GM21737 (cell line): Measurements from ENCODE around the gene ATG9A.

Source experiments
- ATAC-seq: cut with Tn5 transposase; IDR thresholded peaks from one replicate; pipeline ENCODE4 v1.9.1; 2021; ENCODE audit warnings: mild to moderate bottlenecking, moderate library complexity; ENCODE audit not compliant: unreplicated experiment

Gene ATG9A

DNA sequence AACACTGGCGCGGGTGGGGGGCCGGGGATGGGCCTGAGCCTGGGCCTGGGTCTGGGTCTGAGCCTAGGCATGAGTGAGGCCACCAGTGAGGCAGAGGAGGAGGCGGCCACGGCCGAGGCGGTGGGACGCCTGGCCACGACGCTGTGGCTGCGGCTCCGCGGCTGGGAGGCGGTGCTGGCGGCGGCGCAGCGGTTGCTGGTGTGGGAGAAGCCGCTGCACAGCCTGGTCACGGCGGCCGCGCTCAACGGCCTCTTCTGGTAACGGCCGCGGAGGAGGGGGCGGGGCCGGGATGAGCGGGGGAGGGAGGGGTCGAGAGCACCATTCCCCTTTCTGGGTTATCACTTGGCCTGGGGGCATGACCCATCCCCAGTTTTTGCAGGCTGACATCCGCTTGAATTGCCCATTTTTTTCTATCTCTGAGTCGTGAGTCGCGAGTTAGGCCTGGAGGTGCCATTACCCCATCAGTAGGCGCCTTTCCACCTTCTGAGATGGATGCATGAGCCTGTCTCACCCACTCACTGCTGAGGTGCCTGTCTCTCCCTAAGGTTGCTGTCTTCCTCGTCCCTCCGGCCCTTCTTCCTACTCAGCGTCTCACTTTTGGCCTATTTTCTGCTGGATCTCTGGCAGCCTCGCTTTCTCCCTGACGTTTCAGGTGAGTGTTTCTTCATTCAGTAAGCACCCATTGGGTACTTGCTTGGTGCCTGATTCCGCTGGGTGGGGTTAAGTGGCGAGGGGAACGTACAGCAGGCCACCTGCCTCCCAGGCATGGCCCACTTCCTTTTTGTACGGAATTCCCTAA lies 50.9 kb downstream of the ATG9A start:
- peak; percentile 13 for ATAC-seq

DNA sequence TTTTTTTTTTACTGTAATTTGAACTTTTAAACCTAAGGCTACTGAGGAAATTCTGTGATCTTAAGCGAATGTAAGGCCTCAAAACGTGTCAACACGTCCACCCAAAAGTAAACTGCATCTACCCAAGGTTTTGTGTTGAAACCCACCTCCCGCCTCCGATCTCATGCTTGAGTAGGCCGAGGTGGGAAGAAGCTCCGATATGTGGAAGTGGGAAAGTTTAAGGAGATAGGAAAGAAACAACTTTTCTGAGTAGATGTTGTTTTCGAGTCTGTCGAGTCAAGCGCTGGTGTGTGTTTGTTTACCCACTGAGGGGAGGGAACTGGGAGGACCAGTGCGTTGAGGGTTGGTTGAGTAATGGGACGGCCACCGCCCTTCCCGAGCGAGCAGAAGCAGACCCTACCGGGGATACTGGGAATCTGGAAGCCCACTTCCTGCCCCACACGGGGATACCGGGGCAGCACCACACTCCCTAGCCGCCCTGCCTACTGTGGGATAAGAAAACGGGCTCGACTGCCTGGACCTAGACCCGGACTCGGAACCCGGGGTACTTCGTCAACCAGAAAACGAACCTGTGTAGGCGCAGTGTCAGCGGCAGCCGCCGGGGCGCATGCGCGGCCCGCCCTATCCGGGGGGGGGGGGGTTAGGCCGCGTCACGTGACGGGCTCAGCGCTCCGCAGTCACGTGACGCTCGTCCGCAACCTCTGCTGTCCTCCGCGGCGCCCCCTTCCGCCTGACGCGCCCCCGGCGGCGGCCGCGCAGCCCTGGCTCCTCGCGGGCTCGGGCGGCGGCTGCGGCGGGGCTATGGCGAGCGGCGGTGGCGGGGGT lies 51.7 kb downstream of the ATG9A start, which contains the start of gene RETREG2:
Gene RETREG2 (plus strand): TSS at position 724 of the 825 bp plus-strand sequence. CDS start 78 bp downstream, at position 802.
- peak; percentile 39 for ATAC-seq

DNA sequence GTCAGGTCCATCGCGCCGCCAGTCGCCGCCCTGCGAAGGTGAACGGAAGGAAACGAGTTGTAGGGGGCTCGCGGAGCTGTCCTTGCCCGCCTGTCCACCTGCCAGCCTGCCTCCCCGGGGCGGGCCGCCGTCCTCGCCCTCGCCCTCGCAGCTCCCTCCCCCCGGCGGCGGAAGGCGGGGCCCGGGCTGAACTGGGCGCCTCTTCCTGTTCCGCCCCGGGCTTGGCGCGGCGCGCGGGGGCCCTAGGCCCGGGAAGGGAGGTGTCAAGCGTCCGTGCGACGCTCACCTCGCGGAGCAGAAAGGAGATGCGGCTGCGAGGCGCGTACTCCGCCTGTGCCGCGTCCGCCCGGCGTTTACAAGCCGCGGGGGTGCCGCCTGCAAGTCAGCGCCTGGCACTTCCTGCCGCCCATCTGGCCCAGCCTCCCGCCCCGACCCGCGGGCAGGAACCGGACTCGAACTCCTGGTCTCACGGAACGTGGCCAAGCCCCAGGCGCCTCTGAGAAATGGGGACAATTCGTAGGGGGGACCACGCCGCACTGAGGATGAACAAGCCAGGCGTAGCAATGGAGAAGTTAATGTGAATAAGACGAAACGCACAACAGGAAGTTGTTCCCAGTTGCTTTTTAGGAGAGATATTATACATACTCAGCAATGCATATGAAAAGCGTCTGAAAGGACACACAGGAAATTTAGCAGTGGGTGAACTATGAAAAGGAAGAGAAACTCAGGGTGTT lies 52.5 kb downstream of the ATG9A start, which contains the start of gene CNPPD1:
Gene CNPPD1 (minus strand): TSS at position 108 of the 734 bp plus-strand sequence. CDS start 97 bp downstream, at position 11.
- peak; percentile 61 for ATAC-seq

DNA sequence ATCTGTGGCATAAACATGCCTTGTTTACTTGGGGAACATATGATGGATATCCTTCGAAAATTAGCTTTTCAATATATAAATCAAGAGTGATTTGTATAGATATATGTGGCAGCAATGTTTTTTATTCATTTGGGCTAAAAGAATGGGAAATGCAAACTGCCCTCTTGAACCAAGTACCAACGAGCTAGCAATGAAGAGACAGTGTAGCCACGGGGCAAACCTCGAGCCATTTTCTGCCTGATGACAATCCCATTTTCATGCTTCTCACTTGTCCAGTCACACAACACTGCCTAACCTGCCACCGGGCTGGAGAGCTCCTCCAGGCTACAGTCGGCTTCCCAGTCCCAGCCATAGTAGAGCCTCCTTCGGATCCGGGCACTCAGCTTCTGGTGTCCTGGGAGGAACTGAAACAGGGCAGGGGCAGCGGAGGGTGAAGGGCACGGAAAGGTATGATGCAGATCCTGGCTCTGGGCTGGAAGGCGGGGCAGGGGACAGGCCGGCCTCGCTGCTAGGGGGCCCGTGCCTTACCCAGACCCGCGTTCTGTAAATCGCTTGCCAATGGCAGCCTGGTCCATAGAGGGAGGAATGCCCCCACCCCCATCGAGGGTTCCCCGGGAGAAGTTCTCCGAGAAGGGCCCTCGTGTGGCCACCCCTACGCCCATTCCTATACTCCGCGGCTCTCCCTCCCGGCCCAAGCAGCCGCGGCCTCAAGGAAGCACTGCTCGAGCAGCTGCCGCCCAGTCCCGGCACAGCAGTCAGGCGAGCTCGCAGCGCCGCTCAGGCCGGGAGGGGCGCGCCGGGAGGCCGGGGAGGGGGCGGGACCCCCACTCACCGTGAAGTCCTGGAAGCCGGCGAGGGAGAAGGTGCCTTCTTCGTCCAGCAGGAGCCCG lies 53.3 kb downstream of the ATG9A start:
- ATAC-seq, result peak; percentile 26

DNA sequence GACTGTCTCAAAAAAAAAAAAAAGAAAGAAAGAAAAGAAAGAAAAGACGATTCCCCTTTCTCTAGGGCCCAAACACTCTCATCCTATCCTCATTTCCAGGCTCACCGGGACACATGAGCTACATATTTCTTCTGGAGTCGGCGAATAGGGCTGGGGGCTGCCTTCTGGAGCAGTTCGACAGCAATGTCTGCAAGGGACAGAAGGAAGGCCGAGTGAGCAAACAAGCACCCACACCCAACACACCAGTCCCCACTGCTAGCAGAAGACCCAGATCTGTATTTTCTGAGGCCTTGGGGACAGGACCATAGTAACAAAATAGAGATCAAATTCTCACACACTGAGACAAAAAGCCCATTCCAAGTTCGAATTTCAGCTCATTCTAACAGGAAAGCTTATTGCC lies 54.0 kb downstream of the ATG9A start:
- ATAC-seq, result no peak

DNA sequence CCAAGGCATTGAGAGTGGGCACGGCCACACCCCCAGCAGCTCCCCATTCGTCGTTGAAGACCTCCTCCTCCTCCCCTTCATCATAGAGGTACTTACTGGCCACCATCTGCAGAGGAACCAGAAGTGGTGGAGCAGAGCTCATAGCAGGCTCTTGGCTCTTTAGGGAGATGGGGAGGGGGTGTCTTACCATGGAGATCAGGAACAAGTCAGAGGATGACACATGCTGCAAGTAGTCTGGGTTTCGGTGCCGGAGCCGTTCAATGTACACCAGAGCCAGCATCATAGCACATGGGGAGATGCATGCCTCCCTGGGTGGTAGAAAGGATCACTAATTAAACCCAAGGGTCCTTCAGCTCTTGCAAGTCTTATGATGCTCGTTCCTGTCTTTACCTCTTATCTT lies 54.6 kb downstream of the ATG9A start:
- no peak for ATAC-seq

DNA sequence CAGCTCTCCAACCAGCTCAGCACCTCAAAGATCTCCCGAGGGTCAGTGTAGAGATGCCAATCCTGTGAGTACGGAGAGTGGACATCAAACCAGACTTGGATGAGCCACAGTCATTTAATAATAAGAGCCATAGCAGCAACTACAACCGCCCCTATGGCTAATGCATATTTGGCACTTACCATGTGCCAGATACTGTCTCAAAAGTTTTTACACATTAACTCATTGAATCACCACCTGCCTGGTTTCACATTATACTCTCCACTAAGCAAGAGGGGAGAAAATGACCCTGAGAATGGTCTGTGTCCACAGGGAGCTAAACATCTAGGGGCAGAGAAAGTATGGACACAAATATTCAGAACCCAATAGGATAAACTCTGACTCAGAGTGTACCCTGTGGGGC lies 55.3 kb downstream of the ATG9A start:
- no peak for ATAC-seq

DNA sequence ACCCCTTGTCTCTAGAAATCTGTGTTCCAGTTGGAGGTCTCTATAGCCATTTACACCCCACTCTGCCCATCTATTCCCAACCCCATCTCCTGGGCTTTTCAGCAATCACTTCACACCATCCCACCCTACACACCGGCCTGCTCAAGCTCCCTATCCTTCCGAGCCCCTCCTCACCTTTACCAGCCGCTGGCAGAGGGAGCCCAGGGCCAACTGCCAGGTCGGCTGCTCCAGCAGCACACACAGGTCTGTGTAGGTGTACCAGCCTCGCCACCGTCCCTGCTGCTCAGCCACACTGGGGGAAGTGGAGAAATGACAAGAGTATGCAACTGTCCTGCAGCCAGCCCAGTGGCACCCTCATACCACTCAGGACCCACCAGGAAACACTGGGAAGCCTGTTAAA lies 56.3 kb downstream of the ATG9A start:
- ATAC-seq, result no peak

DNA sequence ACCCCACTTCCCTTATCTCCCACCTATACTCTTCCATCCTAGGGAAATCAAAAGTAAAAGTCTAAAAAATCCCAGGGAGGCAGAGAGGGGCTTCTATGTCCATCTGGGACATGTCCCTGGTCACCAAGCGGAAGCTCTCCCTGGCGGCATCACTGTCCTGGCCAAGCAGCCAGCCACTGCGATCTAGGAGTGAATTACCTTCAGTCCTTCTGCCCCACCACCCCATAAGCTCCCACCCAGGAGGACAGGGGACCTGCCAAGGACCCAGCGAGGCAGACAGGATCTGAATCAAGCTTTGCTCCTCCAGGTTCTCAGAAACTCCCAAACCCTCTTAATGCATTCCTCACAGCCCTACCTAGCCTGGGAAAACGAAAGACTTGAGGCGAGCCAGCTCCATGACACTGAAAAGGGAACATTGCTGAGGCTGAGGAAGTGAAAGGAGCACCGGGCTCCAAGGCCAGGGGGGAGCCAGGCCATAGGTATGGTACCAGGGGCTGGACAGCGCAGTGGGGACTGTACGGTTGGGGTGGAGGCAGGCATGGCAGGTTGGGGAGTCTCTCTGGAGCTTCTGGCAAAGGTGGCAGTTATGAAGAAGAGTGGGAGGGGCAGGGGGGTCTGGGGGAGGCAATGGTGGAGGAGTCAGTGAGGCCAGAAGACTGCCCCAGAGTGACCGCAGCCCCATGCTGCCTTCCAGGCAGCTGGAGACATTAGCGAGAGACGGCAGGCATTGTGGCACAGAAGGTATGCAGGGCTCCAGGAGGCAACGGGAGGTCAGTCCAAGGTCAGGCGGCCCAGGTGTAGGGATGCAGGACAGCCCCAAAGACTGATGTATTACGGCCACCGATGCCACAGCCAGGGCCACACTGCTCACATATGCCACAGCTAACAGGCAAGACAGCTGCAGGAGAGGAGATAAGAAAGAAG lies 56.9 kb downstream of the ATG9A start:
- ATAC-seq, result no peak

DNA sequence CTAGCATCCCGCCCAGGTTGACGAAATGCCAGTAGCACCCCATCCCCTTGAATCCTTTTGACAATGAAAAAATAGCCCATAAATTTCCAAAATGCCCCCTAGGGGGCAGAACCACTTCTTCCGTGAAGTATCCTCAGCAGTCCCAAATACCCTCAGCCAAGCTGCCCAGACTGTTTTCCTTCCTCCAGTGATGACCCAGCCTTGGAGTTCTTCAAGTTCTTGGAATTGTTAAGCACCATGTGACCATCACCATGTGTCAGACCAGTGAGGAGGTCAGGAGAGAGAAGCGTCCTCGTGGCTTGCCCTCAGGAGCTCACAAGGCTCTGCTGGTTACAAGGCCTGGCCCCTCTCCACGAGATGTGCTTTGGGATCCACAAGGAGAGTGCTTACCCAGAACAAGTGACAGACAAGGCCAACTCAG lies 58.2 kb downstream of the ATG9A start:
- no peak for ATAC-seq

DNA sequence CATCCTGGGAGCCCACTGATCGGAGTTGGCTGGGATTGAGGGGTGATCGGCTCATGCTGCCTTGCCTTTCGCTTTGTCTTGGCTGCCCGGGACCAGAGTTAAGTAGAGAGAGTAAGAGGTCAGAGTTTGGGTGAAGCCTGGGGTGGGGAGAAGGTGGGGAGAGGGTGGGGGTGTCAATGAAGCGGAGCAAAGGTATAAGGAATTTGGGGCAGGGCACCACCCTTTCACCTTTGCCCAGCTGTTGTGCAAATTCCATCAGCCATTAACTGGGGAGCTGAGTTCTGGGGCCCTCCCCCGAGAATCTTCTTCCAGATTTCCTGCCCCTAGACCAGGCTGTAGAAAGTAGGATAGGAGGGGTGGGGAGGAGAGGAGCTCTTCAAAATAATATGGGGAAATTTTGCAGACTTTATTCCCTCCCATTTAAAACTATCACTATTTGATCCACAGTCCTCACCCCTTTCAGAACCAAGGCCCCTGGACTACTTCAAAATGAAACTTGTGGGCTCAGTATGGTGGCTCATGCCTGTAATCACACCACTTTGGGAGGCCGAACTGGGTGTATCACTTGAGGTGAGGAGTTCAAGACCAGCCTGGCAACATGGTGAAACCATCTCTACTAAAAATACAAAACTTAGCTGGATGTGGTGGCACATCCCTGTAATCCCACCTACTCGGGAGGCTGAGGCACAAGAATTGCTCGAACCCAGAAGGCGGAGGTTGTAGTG lies 59.3 kb downstream of the ATG9A start, which contains the start of gene SLC23A3:
Gene SLC23A3 (minus strand): TSS at position 100 of the 725 bp plus-strand sequence. CDS start 45 bp downstream, at position 55.
- ATAC-seq, result no peak
